ENCODE measurements around the gene SYP. TPM values are rescaled to one million over a fixed set of nuclear protein-coding genes. Genes with fewer than 3 reads are reported as not detected.

Gene SYP
- total RNA-seq, 4 donors from 2014 or later, result 1.1 to 7.6 (median 5.0) TPM

GRCh38 chrX:49186125-49187027, 13.6 kb downstream of the SYP start, which contains the start of gene PRICKLE3:
PRICKLE3 (minus strand) TSS chrX:49186373; CDS start chrX:49186297, 76 bp downstream.
- Histone ChIP-seq H3K4me3 (peak within 1 kb of the TSS; percentile 47 to 64 (median 54)), H3K9me3 (no peaks in the 10 kb centered on the region), H3K27me3 (no peaks in the 10 kb centered on the region), H3K4me1 (peaks cover 0 to 24% (median 8%) of the 10 kb centered on the region in 4 donors), H3K36me3 (peaks cover 0 to 4% (median 0%) of the 10 kb centered on the region in 4 donors), H3K27ac (peak within 1 kb of the TSS; percentile 77 to 89 (median 86))
- TF ChIP-seq CTCF (IDR thresholded peaks at IDR 0.05) (peak in 2 of 5 experiments; percentile 25 to 37), POLR2A (IDR thresholded peaks at IDR 0.05) (peak; percentile 69), POLR2AphosphoS5 (IDR thresholded peaks at IDR 0.05) (peak; percentile 78 to 84 (median 81)), EP300 (IDR thresholded peaks at IDR 0.05; ENCODE audit: low read depth) (no peak)
- 50% methylated on average over 46 of the region's 62 CpGs; no CpG with 5 or more reads in 1 of the 2 donors for WGBS, 2 donors (ENCODE audit: low coverage in 1 of 2)
- in situ Hi-C loops (cut with MboI; ENCODE audit: low pct_ligation_motif_present in 1 of 4, low pct_unique_long_range_greater_than_20kb in 1 of 4, low sequenced_read_pairs in 3 of 4), result no loop called here
- intact Hi-C loops (cut with DNase I; ENCODE audit: low total_unique reads), result no loop called here
- DNase-seq, result peak; percentile 88

- peak overlapping the region; percentile 77 to 89 (median 86) for H3K27ac ChIP-seq
- in situ Hi-C loops (cut with MboI; ENCODE audit: low pct_ligation_motif_present in 1 of 4, low pct_unique_long_range_greater_than_20kb in 1 of 4, low sequenced_read_pairs in 3 of 4), result no loop called here
- H3K4me3 ChIP-seq, result peak overlapping the region; percentile 14 to 64 (median 50)
- no peaks in the 10 kb centered on the region for H3K27me3 ChIP-seq
- H3K9me3 ChIP-seq, result no peaks in the 10 kb centered on the region
- 52% methylated on average over 43 of the region's 46 CpGs; no CpG with 5 or more reads in 1 of the 2 donors for WGBS, 2 donors (ENCODE audit: low coverage in 1 of 2)
- DNase-seq, result peak; percentile 95
- H3K4me1 ChIP-seq, result peaks cover 0 to 18% (median 6%) of the 10 kb centered on the region in 4 donors
- H3K36me3 ChIP-seq, result peaks cover 0 to 4% (median 0%) of the 10 kb centered on the region in 4 donors
- peak; percentile 75 to 83 (median 78) for TF ChIP-seq POLR2AphosphoS5 (IDR thresholded peaks at IDR 0.05)
- no peak for TF ChIP-seq CTCF (IDR thresholded peaks at IDR 0.05)
- no peak for TF ChIP-seq EP300 (IDR thresholded peaks at IDR 0.05; ENCODE audit: low read depth)
- TF ChIP-seq POLR2A (IDR thresholded peaks at IDR 0.05), result peak; percentile 80
- intact Hi-C loops (cut with DNase I; ENCODE audit: low total_unique reads), result no loop called here
These were observed 15.4 kb downstream of the SYP start for GRCh38 chrX:49184294-49185281.

- Histone ChIP-seq H3K36me3 (peaks cover 0 to 4% (median 0%) of the 10 kb centered on the region in 4 donors), H3K4me1 (peaks cover 0 to 15% (median 6%) of the 10 kb centered on the region in 4 donors), H3K9me3 (no peaks in the 10 kb centered on the region), H3K27ac (peak overlapping the region; percentile 77 to 89 (median 86)), H3K27me3 (no peaks in the 10 kb centered on the region), H3K4me3 (peak overlapping the region in 1 of 4 donors; percentile 64)
- no peak for DNase-seq
- in situ Hi-C loops (cut with MboI; ENCODE audit: low pct_ligation_motif_present in 1 of 4, low pct_unique_long_range_greater_than_20kb in 1 of 4, low sequenced_read_pairs in 3 of 4), result no loop called here
- TF ChIP-seq POLR2AphosphoS5 (IDR thresholded peaks at IDR 0.05) (no peak), EP300 (IDR thresholded peaks at IDR 0.05; ENCODE audit: low read depth) (no peak), CTCF (IDR thresholded peaks at IDR 0.05) (no peak), POLR2A (IDR thresholded peaks at IDR 0.05) (no peak)
- intact Hi-C loops (cut with DNase I; ENCODE audit: low total_unique reads), result no loop called here
- WGBS, 2 donors (ENCODE audit: low coverage in 1 of 2), result 91% methylated on average over 13 of the region's 18 CpGs; no CpG with 5 or more reads in 1 of the 2 donors
These were observed 16.2 kb downstream of the SYP start for GRCh38 chrX:49183701-49184281.
